ENCODE measurements around the gene PPP1R27. TPM values are rescaled to one million over a fixed set of nuclear protein-coding genes. Genes with fewer than 3 reads are reported as not detected.
A peak's percentile ranks its signal among the peaks of the same experiment; 100 is the strongest.

Gene PPP1R27
- total RNA-seq, 2 donors from 2014 or later, result not detected

GRCh38 chr17:81878294-81878693 lies 43.4 kb upstream of the PPP1R27 start:
- no peak overlapping the region for H3K4me3 ChIP-seq (ENCODE audit: low read length)
- Mint-ChIP-seq H3K36me3 (ENCODE audit: low read depth) (peaks cover 49% of the 10 kb centered on the region), H3K27me3 (ENCODE audit: insufficient read depth) (no peaks in the 10 kb centered on the region), H3K4me3 (no peak overlapping the region), H3K4me1 (no peaks in the 10 kb centered on the region), H3K9me3 (no peaks in the 10 kb centered on the region), H3K27ac (no peak overlapping the region)
- no peaks in the 10 kb centered on the region for H3K4me1 ChIP-seq (ENCODE audit: control insufficient read depth, insufficient read depth, low read length)
- no peak for DNase-seq
- H3K27ac ChIP-seq (ENCODE audit: low read depth, low read length), result no peak overlapping the region
- no peak for TF ChIP-seq CTCF (conservative IDR thresholded peaks at IDR 0.05)
- H3K27me3 ChIP-seq (ENCODE audit: control insufficient read depth, insufficient read depth, low read length, poor library complexity, severe bottlenecking), result no peaks in the 10 kb centered on the region
- no peaks in the 10 kb centered on the region for H3K9me3 ChIP-seq (ENCODE audit: control insufficient read depth, low read length)
- H3K9ac ChIP-seq (ENCODE audit: extremely low read depth, low read length, poor library complexity, severe bottlenecking), result no peak overlapping the region
- peaks cover 58% of the 10 kb centered on the region for H3K36me3 ChIP-seq (ENCODE audit: control insufficient read depth, insufficient read depth, low read length)
- 92 to 100% methylated on average over 3 of the region's 3 CpGs for WGBS, 2 experiments (ENCODE audit: insufficient coverage in 1 of 2, insufficient read length in 1 of 2)

GRCh38 chr17:81877569-81877968 lies 42.7 kb upstream of the PPP1R27 start:
- WGBS, 2 experiments (ENCODE audit: insufficient coverage in 1 of 2, insufficient read length in 1 of 2), result 98 to 100% methylated on average over 3 to 5 of the region's 5 CpGs
- H3K4me3 Mint-ChIP-seq, result no peak overlapping the region
- H3K36me3 Mint-ChIP-seq (ENCODE audit: low read depth), result peaks cover 46% of the 10 kb centered on the region

GRCh38 chr17:81871387-81872230 lies 36.8 kb upstream of the PPP1R27 start:
- Mint-ChIP-seq H3K9me3 (no peaks in the 10 kb centered on the region), H3K27ac (peak overlapping the region; percentile 89), H3K36me3 (ENCODE audit: low read depth) (peaks cover 3% of the 10 kb centered on the region), H3K4me1 (peaks cover 6% of the 10 kb centered on the region), H3K27me3 (ENCODE audit: insufficient read depth) (no peaks in the 10 kb centered on the region), H3K4me3 (peak overlapping the region; percentile 77)
- peak; percentile 34 for TF ChIP-seq CTCF (conservative IDR thresholded peaks at IDR 0.05)
- Histone ChIP-seq H3K4me3 (ENCODE audit: low read length) (peak overlapping the region; percentile 87), H3K9ac (ENCODE audit: extremely low read depth, low read length, poor library complexity, severe bottlenecking) (peak overlapping the region; percentile 89), H3K27ac (ENCODE audit: low read depth, low read length) (peak overlapping the region; percentile 92), H3K36me3 (ENCODE audit: control insufficient read depth, insufficient read depth, low read length) (peaks cover 20% of the 10 kb centered on the region), H3K9me3 (ENCODE audit: control insufficient read depth, low read length) (no peaks in the 10 kb centered on the region), H3K27me3 (ENCODE audit: control insufficient read depth, insufficient read depth, low read length, poor library complexity, severe bottlenecking) (no peaks in the 10 kb centered on the region), H3K4me1 (ENCODE audit: control insufficient read depth, insufficient read depth, low read length) (no peaks in the 10 kb centered on the region)
- DNase-seq, result peak; percentile 97
- WGBS, 2 experiments (ENCODE audit: insufficient coverage in 1 of 2, insufficient read length in 1 of 2), result 4 to 7% methylated on average over 60 to 86 of the region's 86 CpGs

More at GRCh38 chr17:81877569-81877968, 42.7 kb upstream of the PPP1R27 start:
- Histone ChIP-seq H3K4me3 (ENCODE audit: low read length) (no peak overlapping the region), H3K4me1 (ENCODE audit: control insufficient read depth, insufficient read depth, low read length) (no peaks in the 10 kb centered on the region), H3K27ac (ENCODE audit: low read depth, low read length) (no peak overlapping the region), H3K27me3 (ENCODE audit: control insufficient read depth, insufficient read depth, low read length, poor library complexity, severe bottlenecking) (no peaks in the 10 kb centered on the region), H3K9ac (ENCODE audit: extremely low read depth, low read length, poor library complexity, severe bottlenecking) (no peak overlapping the region), H3K9me3 (ENCODE audit: control insufficient read depth, low read length) (no peaks in the 10 kb centered on the region), H3K36me3 (ENCODE audit: control insufficient read depth, insufficient read depth, low read length) (peaks cover 54% of the 10 kb centered on the region)
- Mint-ChIP-seq H3K9me3 (no peaks in the 10 kb centered on the region), H3K27ac (no peak overlapping the region), H3K4me1 (peaks cover 3% of the 10 kb centered on the region), H3K27me3 (ENCODE audit: insufficient read depth) (no peaks in the 10 kb centered on the region)
- TF ChIP-seq CTCF (conservative IDR thresholded peaks at IDR 0.05), result no peak
- no peak for DNase-seq
